AG04450 (cell line): ENCODE results near the gene CUTC. TPM values are rescaled to one million over a fixed set of nuclear protein-coding genes. Genes with fewer than 3 reads are reported as not detected.

Source experiments
- CTCF ChIA-PET: fragments of 300-600, 350-600 bp; formaldehyde crosslinking; extraction: SDS; loops from one replicate; lab custom pipeline; 2022; ENCODE audit warnings: antibody characterized with exemption, inconsistent platforms; lab: Charles Lee
- POLR2A ChIA-PET: fragments of 350-600 bp; formaldehyde crosslinking; extraction: SDS; loops from one replicate; lab custom pipeline; 2021; ENCODE audit warnings: antibody characterized with exemption, inconsistent platforms; lab: Yijun Ruan, JAX
- DNase-seq: peaks from one replicate; pipeline ENCODE4 v3.0.0-alpha.2; 2011; ENCODE audit warnings: low read depth, low spot score
- H3K27ac ChIP-seq: one replicate; pipeline ENCODE4 v1.5.1; 2012; ENCODE audit warnings: low read depth, low read length, control low read depth
- H3K27me3 ChIP-seq: one replicate; pipeline ENCODE4 v1.6.0; 2012; ENCODE audit warnings: low read length; ENCODE audit not compliant: control insufficient read depth, insufficient read depth
- H3K4me3 ChIP-seq: 2 replicates; pipeline ENCODE4 v1.5.1; 2011; ENCODE audit warnings: mild to moderate bottlenecking, low read depth, low read length, control low read depth
- H3K9me3 ChIP-seq: 2 replicates; pipeline ENCODE4 v1.5.1; 2012; ENCODE audit warnings: low read length; ENCODE audit not compliant: control insufficient read depth, insufficient read depth
- CTCF ChIP-seq: IDR thresholded peaks from 2 replicates; pipeline ENCODE4 v1.5.1; 2011; ENCODE audit warnings: low read depth, low read length, control low read depth, inconsistent platforms
- polyA plus RNA-seq: library from polyadenylated mRNA; depleted of rRNA; stranded (reverse); fragments of >200 nt; gene quantifications from 2 replicates; pipeline ENCODE4 v1.2.3, GENCODE V29; 2011

CUTC gene
- polyA plus RNA-seq, 1 experiment, result 18.0 TPM

- POLR2A ChIA-PET, result no interaction called here
- TF ChIP-seq CTCF, result no peak
- Histone ChIP-seq H3K9me3 (no peaks in the 10 kb centered on the region), H3K4me3 (no peak overlapping the region), H3K27me3 (no peaks in the 10 kb centered on the region), H3K27ac (peak overlapping the region; percentile 79)
- CTCF ChIA-PET, result no interaction called here
- DNase-seq, result peak; percentile 59
Measured at GRCh38 chr10:99784016-99784726, 52.1 kb downstream of the CUTC start.

- Histone ChIP-seq H3K9me3 (no peaks in the 10 kb centered on the region), H3K4me3 (no peak overlapping the region), H3K27me3 (no peaks in the 10 kb centered on the region), H3K27ac (peak overlapping the region; percentile 79)
- ChIA-PET POLR2A (no interaction called here), CTCF (no interaction called here)
- DNase-seq, result no peak
- no peak for TF ChIP-seq CTCF
Measured at GRCh38 chr10:99784727-99785441, 52.9 kb downstream of the CUTC start.

- Histone ChIP-seq H3K27ac (no peak overlapping the region), H3K4me3 (no peak overlapping the region), H3K27me3 (no peaks in the 10 kb centered on the region), H3K9me3 (no peaks in the 10 kb centered on the region)
- POLR2A ChIA-PET, result no interaction called here
- no peak for TF ChIP-seq CTCF
- DNase-seq, result no peak
- CTCF ChIA-PET, result interaction anchor here (0.9 kb wide), 1 partner anchor 60 kb away, joined by 3 read pairs; no protein-coding TSS in a partner anchor
Measured at GRCh38 chr10:99785646-99786045, 53.6 kb downstream of the CUTC start.

- H3K4me3 ChIP-seq, result no peak overlapping the region
- no peaks in the 10 kb centered on the region for H3K9me3 ChIP-seq
- H3K27ac ChIP-seq, result no peak overlapping the region
- ChIA-PET CTCF (interaction anchor here (1.1 kb wide), 1 partner anchor 22 kb away, joined by 4 read pairs; no protein-coding TSS in a partner anchor), POLR2A (interaction anchor here (0.7 kb wide), 1 partner anchor 149 kb away, joined by 5 read pairs; no protein-coding TSS in a partner anchor)
- DNase-seq, result no peak
- TF ChIP-seq CTCF, result no peak
- H3K27me3 ChIP-seq, result no peaks in the 10 kb centered on the region
Measured at GRCh38 chr10:99787311-99787710, 55.3 kb downstream of the CUTC start.
